ENCODE data around the gene STK32B.

- TF ChIP-seq CTCF (IDR thresholded peaks at IDR 0.05) (no peak), RAD21 (conservative IDR thresholded peaks at IDR 0.05 in 1 of 2, IDR thresholded peaks at IDR 0.05 in 1 of 2) (no peak), CEBPB (IDR thresholded peaks at IDR 0.05) (no peak), EP300 (IDR thresholded peaks at IDR 0.05) (no peak), JUN (IDR thresholded peaks at IDR 0.05) (no peak), POLR2A (IDR thresholded peaks at IDR 0.05; ENCODE audit: low read length) (no peak), MAFK (IDR thresholded peaks at IDR 0.05; ENCODE audit: partially characterized antibody) (no peak), BCL3 (IDR thresholded peaks at IDR 0.05) (no peak), MAX (IDR thresholded peaks at IDR 0.05) (no peak)
These were observed 38.9 kb upstream of the STK32B start for GRCh38 chr4:5012244-5012898.

All from A549 (cell line).